Prostate gland (tissue), 2 donors: ENCODE data around the gene TAMM41.

ENCODE experiments used
- POLR2A ChIP-seq: fragments of 450-650 bp; IDR thresholded peaks from one replicate; pipeline ENCODE4 v1.6.1; 2016; ENCODE audit warnings: antibody characterized with exemption, mild to moderate bottlenecking
- TF ChIP-seq, protein P1 (sequence below), 4 experiments: fragments of 200-600 bp in 2 of 4; fragments of 450-650 bp in 2 of 4; sonication (generic) in 2 of 4; IDR thresholded peaks; 1 replicate in 3 of 4; 2 replicates in 1 of 4; pipeline ENCODE4 v1.5.1; 2016 to 2019; ENCODE audit warnings: antibody characterized with exemption in 4 of 4, mild to moderate bottlenecking in 2 of 4, moderate library complexity in 2 of 4

DNA sequence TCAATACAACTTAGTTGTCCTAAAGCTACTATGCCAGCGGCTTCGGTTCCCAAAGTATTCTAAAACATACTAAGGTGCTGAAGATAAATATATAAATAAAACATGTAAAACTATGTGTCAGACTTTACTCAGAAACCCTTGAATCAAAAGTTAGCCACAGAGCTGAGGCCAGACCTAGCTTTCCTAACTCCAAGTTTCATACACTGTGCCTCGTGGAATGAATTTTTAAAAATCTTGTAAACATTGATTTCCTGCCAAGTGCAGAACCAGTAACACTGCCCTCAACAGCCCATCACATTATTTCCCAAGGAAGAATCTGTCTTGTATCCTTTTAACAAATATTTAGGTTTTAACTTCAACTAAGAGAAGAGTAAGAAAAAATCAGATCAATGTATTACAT, 36.4 kb downstream of the TAMM41 start:
- no peak for TF ChIP-seq POLR2A
- TF ChIP-seq, protein P1, sequence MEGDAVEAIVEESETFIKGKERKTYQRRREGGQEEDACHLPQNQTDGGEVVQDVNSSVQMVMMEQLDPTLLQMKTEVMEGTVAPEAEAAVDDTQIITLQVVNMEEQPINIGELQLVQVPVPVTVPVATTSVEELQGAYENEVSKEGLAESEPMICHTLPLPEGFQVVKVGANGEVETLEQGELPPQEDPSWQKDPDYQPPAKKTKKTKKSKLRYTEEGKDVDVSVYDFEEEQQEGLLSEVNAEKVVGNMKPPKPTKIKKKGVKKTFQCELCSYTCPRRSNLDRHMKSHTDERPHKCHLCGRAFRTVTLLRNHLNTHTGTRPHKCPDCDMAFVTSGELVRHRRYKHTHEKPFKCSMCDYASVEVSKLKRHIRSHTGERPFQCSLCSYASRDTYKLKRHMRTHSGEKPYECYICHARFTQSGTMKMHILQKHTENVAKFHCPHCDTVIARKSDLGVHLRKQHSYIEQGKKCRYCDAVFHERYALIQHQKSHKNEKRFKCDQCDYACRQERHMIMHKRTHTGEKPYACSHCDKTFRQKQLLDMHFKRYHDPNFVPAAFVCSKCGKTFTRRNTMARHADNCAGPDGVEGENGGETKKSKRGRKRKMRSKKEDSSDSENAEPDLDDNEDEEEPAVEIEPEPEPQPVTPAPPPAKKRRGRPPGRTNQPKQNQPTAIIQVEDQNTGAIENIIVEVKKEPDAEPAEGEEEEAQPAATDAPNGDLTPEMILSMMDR (IDR thresholded peaks at IDR 0.05) = no peak
